H1 (cell line): Measurements from ENCODE around the gene MIS18A. TPM values are rescaled to one million over a fixed set of nuclear protein-coding genes. Genes with fewer than 3 reads are reported as not detected.

Experiments
- KDM1A ChIP-seq: fragments of 200-600, 300-600 bp; sonication (generic); IDR thresholded peaks from 2 replicates; pipeline ENCODE4 v1.7.1; 2016; ENCODE audit warnings: mild to moderate bottlenecking, low read length, borderline replicate concordance
- POLR2AphosphoS5 ChIP-seq: IDR thresholded peaks from 2 replicates; pipeline ENCODE4 v1.6.1; 2011; ENCODE audit warnings: low read depth, low read length
- polyA plus RNA-seq, 7 experiments: library from polyadenylated mRNA; depleted of rRNA in 3 of 7; stranded (reverse) in 5 of 7; unstranded in 2 of 7; fragments of >200 nt in 5 of 7; fragments of 200-250 nt in 2 of 7; gene quantifications; 1 replicate in 5 of 7; 2 replicates in 1 of 7; 4 replicates in 1 of 7; pipeline versions ENCODE4 v1.2.1 to v1.2.3, GENCODE V29; 2011 to 2013; ENCODE audit warnings: missing spikeins in 2 of 7, mixed read lengths in 2 of 7
- total RNA-seq: library from RNA; stranded (reverse); fragmentation: NEBNext Ultra II Directional; extraction: Animal tissue kit (Norgen Biotek cat#: 25700); gene quantifications from 2 replicates; pipeline ENCODE4 v1.2.1, GENCODE V29; 2021

Gene MIS18A
- total and polyA plus RNA-seq, 2 of the 8 experiments (the other 6 are each of a cell fraction or from before 2014, with no cell fraction given) = 28.9 to 53.0 TPM

DNA sequence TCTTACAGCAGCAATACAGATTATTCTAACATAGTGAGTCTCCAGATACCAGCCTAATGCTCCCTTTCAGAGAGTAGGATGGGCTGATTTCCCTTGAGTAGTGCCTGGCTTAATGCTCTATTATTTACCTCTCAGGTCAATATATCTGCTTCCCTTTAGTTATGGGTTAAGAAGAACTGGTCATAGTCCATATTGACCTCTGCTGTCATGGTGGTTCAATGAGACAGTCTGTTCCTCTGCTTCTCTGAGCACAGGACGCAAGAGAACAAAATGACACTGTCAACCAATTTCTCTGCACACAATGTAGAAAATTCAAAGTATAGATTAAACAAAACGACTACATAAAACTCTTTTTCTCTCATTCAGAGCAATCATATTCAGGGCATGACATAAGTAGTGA, 22.7 kb upstream of the MIS18A start (continued):
- TF ChIP-seq KDM1A (no peak), POLR2AphosphoS5 (no peak)
